GM12878 (cell line): ENCODE data around the gene THSD4. TPM values are rescaled to one million over a fixed set of nuclear protein-coding genes. Genes with fewer than 3 reads are reported as not detected.

Source experiments
- ATAC-seq: fragments of 200-7000 bp; cut with Tn5 transposase; 3 replicates; pipeline ENCODE4 v1.9.1; 2020; ENCODE audit warnings: mild to moderate bottlenecking, moderate library complexity
- BruUV-seq: library from RNA; stranded (reverse); fragments of 400-500 nt; replicated peaks from 2 replicates; lab custom pipeline; 2021; lab: Mats Ljungman, UMichigan
- CTCF ChIA-PET: fragments of 300-600 bp; sonication (Branson Sonifier 250); formaldehyde crosslinking; extraction: SDS; loops from one replicate; lab custom pipeline; 2021; ENCODE audit warnings: inconsistent platforms; lab: Yijun Ruan, JAX
- POLR2A ChIA-PET: fragments of 350-600 bp; formaldehyde crosslinking; extraction: SDS; loops from one replicate; lab custom pipeline; 2021; ENCODE audit warnings: inconsistent platforms; lab: Charles Lee
- RAD21 ChIA-PET: fragments of 300-600 bp; sonication (Branson Sonifier 250); formaldehyde crosslinking; loops from one replicate; lab custom pipeline; 2023; ENCODE audit warnings: antibody characterized with exemption; ENCODE audit not compliant: unreplicated experiment; lab: Charles Lee
- SMC1A ChIA-PET: fragments of 300-600 bp; sonication (Branson Sonifier 250); formaldehyde crosslinking; loops from one replicate; lab custom pipeline; 2023; ENCODE audit not compliant: unreplicated experiment, uncharacterized antibody; lab: Charles Lee
- DNase-seq: peaks from one replicate; pipeline ENCODE4 v3.0.0-alpha.2; 2011; ENCODE audit warnings: low read depth, low spot score
- FAIRE-seq: peaks from 3 replicates; lab custom pipeline; 2011; peaks lifted over from hg19 to GRCh38; lab: Jason Lieb, UNC
- H2AFZ ChIP-seq: 2 replicates; pipeline ENCODE4 v1.6.0; 2011; ENCODE audit warnings: low read depth, low read length, control low read depth; ENCODE audit not compliant: control insufficient read depth
- H3K27ac ChIP-seq: 2 replicates; pipeline ENCODE4 v1.5.1; 2011; ENCODE audit warnings: control low read depth; ENCODE audit not compliant: control insufficient read depth, insufficient read depth
- H3K27me3 ChIP-seq, 2 experiments: replicated peaks in 1 of 2; 2 replicates each; pipeline versions ENCODE4 v1.6.0 to v1.6.1; 2011; ENCODE audit warnings: low read length in 1 of 2; ENCODE audit not compliant: control insufficient read depth in 2 of 2, insufficient read depth in 2 of 2
- H3K36me3 ChIP-seq, 2 experiments: 2 replicates each; pipeline ENCODE4 v1.5.1; 2011; ENCODE audit warnings: low read length in 1 of 2; ENCODE audit not compliant: control insufficient read depth in 2 of 2, insufficient read depth in 2 of 2
- H3K4me1 ChIP-seq: 2 replicates; pipeline ENCODE4 v1.6.1; 2011; ENCODE audit warnings: mild to moderate bottlenecking, low read length, moderate library complexity, mixed read lengths; ENCODE audit not compliant: control insufficient read depth, insufficient read depth
- H3K4me2 ChIP-seq: 2 replicates; pipeline ENCODE4 v1.6.0; 2011; ENCODE audit warnings: control low read depth; ENCODE audit not compliant: control insufficient read depth, insufficient read depth
- H3K4me3 ChIP-seq: fragments of 200-600 bp; sonication (generic); 2 replicates; pipeline ENCODE4 v1.5.1; 2016
- H3K79me2 ChIP-seq: 2 replicates; pipeline ENCODE4 v1.6.0; 2011; ENCODE audit warnings: low read length; ENCODE audit not compliant: control insufficient read depth, insufficient read depth
- H3K9ac ChIP-seq: 2 replicates; pipeline ENCODE4 v1.8.0; 2011; ENCODE audit warnings: low read length, control low read depth, mixed read lengths; ENCODE audit not compliant: control insufficient read depth, insufficient read depth
- H3K9me3 ChIP-seq: replicated peaks from 3 replicates; pipeline ENCODE4 v1.5.1; 2011; ENCODE audit warnings: mild to moderate bottlenecking, low read length; ENCODE audit not compliant: control insufficient read depth, insufficient read depth
- H4K20me1 ChIP-seq: 2 replicates; pipeline ENCODE4 v1.6.0; 2011; ENCODE audit not compliant: control insufficient read depth, insufficient read depth
- BCL11A ChIP-seq: IDR thresholded peaks from 2 replicates; pipeline ENCODE4 v1.6.1; 2011; ENCODE audit warnings: low read depth, low read length
- EED ChIP-seq: sonication (generic); IDR thresholded peaks from 2 replicates; pipeline ENCODE4 v1.6.1; 2016; ENCODE audit warnings: antibody characterized with exemption, low read depth
- NBN ChIP-seq: fragments of 450-650 bp; IDR thresholded peaks from 2 replicates; pipeline ENCODE4 v1.6.1; 2016
- NFXL1 ChIP-seq: fragments of 450-650 bp; IDR thresholded peaks from 2 replicates; pipeline ENCODE4 v1.6.1; 2017; ENCODE audit warnings: antibody characterized with exemption, mild to moderate bottlenecking, borderline replicate concordance
- NR2C1 ChIP-seq: fragments of 450-650 bp; IDR thresholded peaks from 2 replicates; pipeline ENCODE4 v1.6.1; 2017; ENCODE audit warnings: antibody characterized with exemption, mild to moderate bottlenecking, moderate library complexity
- TBL1XR1 ChIP-seq: IDR thresholded peaks from 2 replicates; pipeline ENCODE4 v1.6.1; 2012; ENCODE audit warnings: low read depth, low read length, improper control_type of control experiment
- TCF3 ChIP-seq: IDR thresholded peaks from 2 replicates; pipeline ENCODE4 v1.6.1; 2012; ENCODE audit warnings: low read depth, mild to moderate bottlenecking, low read length, borderline replicate concordance; ENCODE audit not compliant: insufficient read depth
- TCF7 ChIP-seq: IDR thresholded peaks from 2 replicates; pipeline ENCODE4 v1.6.1; 2014; ENCODE audit warnings: antibody characterized with exemption, borderline replicate concordance
- YBX1 ChIP-seq: fragments of 450-650 bp; IDR thresholded peaks from 2 replicates; pipeline ENCODE4 v1.6.1; 2016; ENCODE audit warnings: antibody characterized with exemption
- ZZZ3 ChIP-seq: IDR thresholded peaks from 2 replicates; pipeline ENCODE4 v1.6.1; 2011; ENCODE audit warnings: low read depth; ENCODE audit not compliant: control insufficient read depth, insufficient read length
- WGBS: methylation state at CpG from one replicate; pipeline ENCODE4 v1.1.6; 2016; ENCODE audit warnings: low lambda C conversion rate; ENCODE audit not compliant: insufficient replicate concordance, insufficient coverage; ENCODE audit errors: missing lambda C conversion rate; 5-methylcytosine and 5-hydroxymethylcytosine counted together
- in situ Hi-C: fragments of 300-500 bp; cut with MboI; formaldehyde crosslinking; loops from 9 replicates; pipeline ENCODE4 v1.14.3; 2018; ENCODE audit warnings: mixed read lengths
- intact Hi-C: fragments of 100-400 bp; cut with micrococcal nuclease; formaldehyde crosslinking; loops from one replicate; pipeline ENCODE4 v1.14.2; 2022; ENCODE audit not compliant: unreplicated experiment
- polyA plus RNA-seq, 11 experiments: library from polyadenylated mRNA; depleted of rRNA in 4 of 11; unstranded in 6 of 11; stranded (reverse) in 5 of 11; fragments of >200 nt; fragmentation: Nextera tagmentation in 4 of 11; fragmentation: Illumina TruSeq in 1 of 11; extraction: Ambion mirVana in 4 of 11; extraction: Trizol in 1 of 11; gene quantifications; 1 replicate in 1 of 11; 2 replicates in 10 of 11; pipeline versions ENCODE4 v1.2.1 to v1.2.3, GENCODE V29; 2011 to 2016; ENCODE audit warnings: inconsistent platforms in 2 of 11, missing spikeins in 2 of 11, low read depth in 1 of 11
- total RNA-seq, 4 experiments: library from RNA; depleted of rRNA in 3 of 4; stranded (reverse); fragments of >200 nt in 3 of 4; fragmentation: Illumina TruSeq in 1 of 4; extraction: Trizol in 1 of 4; gene quantifications; 2 replicates each; pipeline versions ENCODE4 v1.2.1 to v1.2.3, GENCODE V29; 2013 to 2021

THSD4 gene
- total and polyA plus RNA-seq, 10 of the 15 experiments (the other 5 are each of a cell fraction or from before 2014, with no cell fraction given), result 0.04 to 0.13 (median 0.05) TPM; not detected in 7

GRCh38 chr15:71456362-71456761 is 341.1 kb downstream of the THSD4 start (continued):
- TF ChIP-seq ZZZ3 (no peak), YBX1 (no peak)

- in situ Hi-C loops (loop anchor here (10.0 kb wide), 2 partner anchors 348 to 698 kb away; no protein-coding TSS in a partner anchor), intact Hi-C loops (no loop called here)
- Histone ChIP-seq H3K27ac (no peak overlapping the region), H3K9ac (no peak overlapping the region), H3K4me2 (no peak overlapping the region), H3K4me1 (no peaks in the 10 kb centered on the region), H3K9me3 (no peaks in the 10 kb centered on the region), H3K79me2 (no peaks in the 10 kb centered on the region), H3K36me3 (no peaks in the 10 kb centered on the region), H4K20me1 (no peaks in the 10 kb centered on the region), H3K27me3 (peaks cover 0 to 4% of the 10 kb centered on the region in 2 experiments; a peak in 1 of 4 replicates), H2AFZ (no peak overlapping the region), H3K4me3 (no peak overlapping the region)
- ATAC-seq (no peak), FAIRE-seq (no peak), DNase-seq (no peak)
- no TSS peak for BruUV-seq
- ChIA-PET RAD21 (no interaction called here), SMC1A (no interaction called here), POLR2A (no interaction called here), CTCF (interaction anchor here (1.4 kb wide), 1 partner anchor 12 kb away, joined by 4 read pairs; no protein-coding TSS in a partner anchor)
- TF ChIP-seq EED (no peak), NR2C1 (no peak), TCF3 (no peak), BCL11A (no peak), TCF7 (no peak), TBL1XR1 (no peak), NFXL1 (no peak), NBN (no peak)
- 62% methylated on average over 3 of the region's 3 CpGs for WGBS
Measured at GRCh38 chr15:71456811-71457210, 341.5 kb downstream of the THSD4 start.
